ENCODE data around the gene RNF222. TPM values are rescaled to one million over a fixed set of nuclear protein-coding genes. Genes with fewer than 3 reads are reported as not detected.

Gene RNF222
- total and polyA plus RNA-seq, 2 of the 4 experiments (the other 2 are of a cell fraction) = not detected

DNA sequence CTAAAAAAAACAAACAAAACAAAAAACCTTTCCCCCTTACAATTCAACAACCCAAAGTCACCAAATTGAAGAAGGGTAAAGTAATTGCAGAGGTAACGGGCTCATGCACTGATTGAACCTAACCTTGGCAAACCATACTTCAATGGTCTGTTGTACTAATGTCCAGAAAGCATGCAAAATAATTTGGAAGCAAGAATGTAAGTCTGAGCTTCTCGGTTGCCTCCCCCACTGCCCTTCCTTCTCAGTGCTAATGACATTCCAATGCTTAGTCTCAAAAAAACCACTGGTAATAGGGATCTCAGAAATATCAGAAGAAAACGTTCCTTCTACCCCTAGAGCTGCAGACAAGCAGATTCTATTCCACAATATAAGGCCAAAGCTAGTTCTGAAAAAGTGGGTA, 36.9 kb downstream of the RNF222 start:
- Histone ChIP-seq H2BK15ac (ENCODE audit: low read depth, low read length) (no peak overlapping the region), H4K5ac (ENCODE audit: low read depth, low read length) (no peak overlapping the region), H4K20me1 (ENCODE audit: insufficient read depth, low read length) (no peaks in the 10 kb centered on the region), H3K23ac (ENCODE audit: low read depth, low read length) (no peak overlapping the region), H3K27ac (ENCODE audit: insufficient read depth, low read length) (no peak overlapping the region), H3K4ac (ENCODE audit: low read depth, low read length) (no peak overlapping the region), H3K9me3 (ENCODE audit: control insufficient read depth, insufficient read depth, low read length) (no peaks in the 10 kb centered on the region), H3K79me1 (ENCODE audit: low read depth in 1 of 2, low read length in 2 of 2) (peaks cover 5 to 24% of the 10 kb centered on the region in 2 experiments), H3K14ac (replicated peaks; ENCODE audit: low read depth, low read length) (no peak overlapping the region; the same call in 1 of the 2 replicates), H2AFZ (replicated peaks; ENCODE audit: low read length, poor library complexity) (no peak overlapping the region), H3K27me3 (ENCODE audit: control insufficient read depth, insufficient read depth, low read length) (no peaks in the 10 kb centered on the region), H2AK9ac (replicated peaks; ENCODE audit: low read depth, low read length, poor library complexity) (no peak overlapping the region), H3K56ac (ENCODE audit: extremely low read depth, insufficient read depth, low read length) (no peak overlapping the region), H3K9me1 (ENCODE audit: insufficient read depth, low read length) (peaks cover 17% of the 10 kb centered on the region), H3K4me1 (ENCODE audit: control insufficient read depth, insufficient read depth, low read length) (peaks cover 16% of the 10 kb centered on the region), H3K9ac (ENCODE audit: low read depth, low read length) (no peak overlapping the region), H3K36me3 (ENCODE audit: control insufficient read depth, insufficient read depth, low read length) (peaks cover 2% of the 10 kb centered on the region; the same call in 1 of the 2 replicates), H2BK120ac (ENCODE audit: low read depth, low read length) (no peak overlapping the region; the same call in 1 of the 2 replicates), H4K91ac (ENCODE audit: insufficient read depth, low read depth, low read length) (no peak overlapping the region), H2BK5ac (ENCODE audit: low read depth, low read length, poor library complexity, severe bottlenecking) (no peak overlapping the region), H3K4me3 (ENCODE audit: insufficient read depth, low read depth, low read length) (no peak overlapping the region), H3K18ac (ENCODE audit: low read depth, low read length) (no peak overlapping the region), H2AK5ac (ENCODE audit: low read depth, low read length) (no peak overlapping the region), H3K4me2 (ENCODE audit: low read depth, low read length) (no peak overlapping the region), H4K8ac (ENCODE audit: low read depth in 2 of 2, low read length in 2 of 2) (no peak overlapping the region), H2BK20ac (ENCODE audit: low read depth, low read length) (no peak overlapping the region)
- DNase-seq (no peak), ATAC-seq (ENCODE audit: low read depth) (no peak; the same call in 1 of the 2 replicates)
- WGBS, 2 experiments (ENCODE audit: extremely low coverage in 2 of 2, insufficient read length in 1 of 2) = no CpG with 5 or more reads among the region's 3 CpGs
- BruUV-seq (replicated peaks) = no TSS peak
- TF ChIP-seq MAFK (IDR thresholded peaks at IDR 0.05; ENCODE audit: low read depth, low read length) (no peak), SMC3 (IDR thresholded peaks at IDR 0.05; ENCODE audit: low read depth, low read length) (no peak), MAZ (IDR thresholded peaks at IDR 0.05; ENCODE audit: borderline replicate concordance, low read depth, low read length) (no peak), BHLHE40 (IDR thresholded peaks at IDR 0.05; ENCODE audit: low read depth, low read length) (no peak), CHD1 (IDR thresholded peaks at IDR 0.05; ENCODE audit: low read depth, low read length) (no peak), FOS (IDR thresholded peaks at IDR 0.05; ENCODE audit: low read depth, low read length) (no peak), RCOR1 (IDR thresholded peaks at IDR 0.05; ENCODE audit: insufficient replicate concordance, low read length) (no peak), POLR2A (IDR thresholded peaks at IDR 0.05; ENCODE audit: low read depth, low read length) (no peak), CEBPB (IDR thresholded peaks at IDR 0.05; ENCODE audit: low read depth, low read length) (no peak), RFX5 (IDR thresholded peaks at IDR 0.05; ENCODE audit: low read depth, low read length) (no peak), MXI1 (IDR thresholded peaks at IDR 0.05; ENCODE audit: borderline replicate concordance, low read depth, low read length) (no peak), NFE2L2 (IDR thresholded peaks at IDR 0.05; ENCODE audit: low read depth, low read length) (no peak), RAD21 (IDR thresholded peaks at IDR 0.05; ENCODE audit: low read length) (no peak)
- TF ChIP-seq, protein P1, sequence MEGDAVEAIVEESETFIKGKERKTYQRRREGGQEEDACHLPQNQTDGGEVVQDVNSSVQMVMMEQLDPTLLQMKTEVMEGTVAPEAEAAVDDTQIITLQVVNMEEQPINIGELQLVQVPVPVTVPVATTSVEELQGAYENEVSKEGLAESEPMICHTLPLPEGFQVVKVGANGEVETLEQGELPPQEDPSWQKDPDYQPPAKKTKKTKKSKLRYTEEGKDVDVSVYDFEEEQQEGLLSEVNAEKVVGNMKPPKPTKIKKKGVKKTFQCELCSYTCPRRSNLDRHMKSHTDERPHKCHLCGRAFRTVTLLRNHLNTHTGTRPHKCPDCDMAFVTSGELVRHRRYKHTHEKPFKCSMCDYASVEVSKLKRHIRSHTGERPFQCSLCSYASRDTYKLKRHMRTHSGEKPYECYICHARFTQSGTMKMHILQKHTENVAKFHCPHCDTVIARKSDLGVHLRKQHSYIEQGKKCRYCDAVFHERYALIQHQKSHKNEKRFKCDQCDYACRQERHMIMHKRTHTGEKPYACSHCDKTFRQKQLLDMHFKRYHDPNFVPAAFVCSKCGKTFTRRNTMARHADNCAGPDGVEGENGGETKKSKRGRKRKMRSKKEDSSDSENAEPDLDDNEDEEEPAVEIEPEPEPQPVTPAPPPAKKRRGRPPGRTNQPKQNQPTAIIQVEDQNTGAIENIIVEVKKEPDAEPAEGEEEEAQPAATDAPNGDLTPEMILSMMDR (conservative IDR thresholded peaks at IDR 0.05; ENCODE audit: low read depth, low read length) = no peak
- TF ChIP-seq, protein P2, sequence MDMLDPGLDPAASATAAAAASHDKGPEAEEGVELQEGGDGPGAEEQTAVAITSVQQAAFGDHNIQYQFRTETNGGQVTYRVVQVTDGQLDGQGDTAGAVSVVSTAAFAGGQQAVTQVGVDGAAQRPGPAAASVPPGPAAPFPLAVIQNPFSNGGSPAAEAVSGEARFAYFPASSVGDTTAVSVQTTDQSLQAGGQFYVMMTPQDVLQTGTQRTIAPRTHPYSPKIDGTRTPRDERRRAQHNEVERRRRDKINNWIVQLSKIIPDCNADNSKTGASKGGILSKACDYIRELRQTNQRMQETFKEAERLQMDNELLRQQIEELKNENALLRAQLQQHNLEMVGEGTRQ (IDR thresholded peaks at IDR 0.05; ENCODE audit: low read depth, low read length) = no peak
- TF ChIP-seq, protein P3, sequence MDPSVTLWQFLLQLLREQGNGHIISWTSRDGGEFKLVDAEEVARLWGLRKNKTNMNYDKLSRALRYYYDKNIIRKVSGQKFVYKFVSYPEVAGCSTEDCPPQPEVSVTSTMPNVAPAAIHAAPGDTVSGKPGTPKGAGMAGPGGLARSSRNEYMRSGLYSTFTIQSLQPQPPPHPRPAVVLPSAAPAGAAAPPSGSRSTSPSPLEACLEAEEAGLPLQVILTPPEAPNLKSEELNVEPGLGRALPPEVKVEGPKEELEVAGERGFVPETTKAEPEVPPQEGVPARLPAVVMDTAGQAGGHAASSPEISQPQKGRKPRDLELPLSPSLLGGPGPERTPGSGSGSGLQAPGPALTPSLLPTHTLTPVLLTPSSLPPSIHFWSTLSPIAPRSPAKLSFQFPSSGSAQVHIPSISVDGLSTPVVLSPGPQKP (IDR thresholded peaks at IDR 0.05; ENCODE audit: borderline replicate concordance, low read depth, low read length) = no peak
- in situ Hi-C loops (cut with MboI; ENCODE audit: low sequenced_read_pairs) (no loop called here), dilution Hi-C loops (cut with HindIII; ENCODE audit: low sequenced_read_pairs, unreplicated experiment) (no loop called here), intact Hi-C loops (cut with micrococcal nuclease) (no loop called here)
- ChIA-PET POLR2A (ENCODE audit: unreplicated experiment) (no interaction called here), CTCF (interaction anchor here (0.6 to 1.5 kb wide), 2 partner anchors 16 to 1763 kb away, joined by 3 read pairs; partner anchors contain the start of gene KRABD2)

Data from IMR-90 (cell line).